Osteocyte (in vitro differentiated cells): ENCODE measurements around the gene FAM174C. TPM values are rescaled to one million over a fixed set of nuclear protein-coding genes. Genes with fewer than 3 reads are reported as not detected.

Source experiments
- DNase-seq: peaks from one replicate; pipeline ENCODE4 v3.0.0; 2021; ENCODE audit warnings: mixed read lengths; ENCODE audit not compliant: unreplicated experiment; ENCODE audit errors: extremely low spot score
- H3K27ac Mint-ChIP-seq: one replicate; pipeline ENCODE4 v1.8.0; 2021; ENCODE audit warnings: mild to moderate bottlenecking, mixed read lengths; ENCODE audit not compliant: unreplicated experiment
- H3K27me3 Mint-ChIP-seq: one replicate; pipeline ENCODE4 v1.8.0; 2021; ENCODE audit warnings: mixed read lengths; ENCODE audit not compliant: unreplicated experiment
- H3K36me3 Mint-ChIP-seq: one replicate; pipeline ENCODE4 v1.8.0; 2021; ENCODE audit warnings: mixed read lengths; ENCODE audit not compliant: unreplicated experiment
- H3K4me1 Mint-ChIP-seq: one replicate; pipeline ENCODE4 v1.8.0; 2021; ENCODE audit warnings: mixed read lengths; ENCODE audit not compliant: unreplicated experiment
- H3K4me3 Mint-ChIP-seq: one replicate; pipeline ENCODE4 v1.8.0; 2021; ENCODE audit warnings: mild to moderate bottlenecking, moderate library complexity, mixed read lengths; ENCODE audit not compliant: unreplicated experiment
- H3K9me3 Mint-ChIP-seq: one replicate; pipeline ENCODE4 v1.8.0; 2021; ENCODE audit warnings: mixed read lengths; ENCODE audit not compliant: unreplicated experiment
- total RNA-seq: library from RNA; stranded (reverse); gene quantifications from 2 replicates; pipeline ENCODE4 v1.2.1, GENCODE V29; 2021
- TF ChIP-seq, protein P1 (sequence below): fragments of 200-600 bp; sonication (generic); IDR thresholded peaks from 2 replicates; pipeline ENCODE4 v1.5.0; 2021; ENCODE audit warnings: antibody characterized with exemption, mild to moderate bottlenecking, moderate library complexity

The FAM174C gene
- total RNA-seq, 1 donor from 2014 or later: 35.3 TPM

- H3K36me3 Mint-ChIP-seq: peaks cover 5% of the 10 kb centered on the region
- H3K4me3 Mint-ChIP-seq: peak overlapping the region; percentile 42
- peaks cover 77% of the 10 kb centered on the region for H3K4me1 Mint-ChIP-seq
- no peaks in the 10 kb centered on the region for H3K27me3 Mint-ChIP-seq
- DNase-seq: peak; percentile 93
- H3K27ac Mint-ChIP-seq: peak overlapping the region; percentile 94
- TF ChIP-seq, protein P1, sequence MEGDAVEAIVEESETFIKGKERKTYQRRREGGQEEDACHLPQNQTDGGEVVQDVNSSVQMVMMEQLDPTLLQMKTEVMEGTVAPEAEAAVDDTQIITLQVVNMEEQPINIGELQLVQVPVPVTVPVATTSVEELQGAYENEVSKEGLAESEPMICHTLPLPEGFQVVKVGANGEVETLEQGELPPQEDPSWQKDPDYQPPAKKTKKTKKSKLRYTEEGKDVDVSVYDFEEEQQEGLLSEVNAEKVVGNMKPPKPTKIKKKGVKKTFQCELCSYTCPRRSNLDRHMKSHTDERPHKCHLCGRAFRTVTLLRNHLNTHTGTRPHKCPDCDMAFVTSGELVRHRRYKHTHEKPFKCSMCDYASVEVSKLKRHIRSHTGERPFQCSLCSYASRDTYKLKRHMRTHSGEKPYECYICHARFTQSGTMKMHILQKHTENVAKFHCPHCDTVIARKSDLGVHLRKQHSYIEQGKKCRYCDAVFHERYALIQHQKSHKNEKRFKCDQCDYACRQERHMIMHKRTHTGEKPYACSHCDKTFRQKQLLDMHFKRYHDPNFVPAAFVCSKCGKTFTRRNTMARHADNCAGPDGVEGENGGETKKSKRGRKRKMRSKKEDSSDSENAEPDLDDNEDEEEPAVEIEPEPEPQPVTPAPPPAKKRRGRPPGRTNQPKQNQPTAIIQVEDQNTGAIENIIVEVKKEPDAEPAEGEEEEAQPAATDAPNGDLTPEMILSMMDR: no peak
- no peaks in the 10 kb centered on the region for H3K9me3 Mint-ChIP-seq
These were observed 9.7 kb upstream of the FAM174C start for GRCh38 chr19:1265615-1266128.

GRCh38 chr19:1266129-1266915 is 9.0 kb upstream of the FAM174C start:
- no peaks in the 10 kb centered on the region for H3K9me3 Mint-ChIP-seq
- TF ChIP-seq, protein P1: no peak
- H3K4me1 Mint-ChIP-seq: peaks cover 81% of the 10 kb centered on the region
- H3K36me3 Mint-ChIP-seq: peaks cover 9% of the 10 kb centered on the region
- H3K27me3 Mint-ChIP-seq: no peaks in the 10 kb centered on the region
- DNase-seq: peak; percentile 93
- H3K4me3 Mint-ChIP-seq: peak overlapping the region; percentile 51
- peak overlapping the region; percentile 94 for H3K27ac Mint-ChIP-seq

- Mint-ChIP-seq H3K9me3 (no peaks in the 10 kb centered on the region), H3K27me3 (no peaks in the 10 kb centered on the region), H3K27ac (no peak overlapping the region), H3K4me3 (peak overlapping the region; percentile 60), H3K4me1 (peaks cover 81% of the 10 kb centered on the region), H3K36me3 (peaks cover 14% of the 10 kb centered on the region)
- DNase-seq: peak; percentile 95
- TF ChIP-seq, protein P1: peak; percentile 99
These were observed 8.3 kb upstream of the FAM174C start for GRCh38 chr19:1266916-1267476.

DNA sequence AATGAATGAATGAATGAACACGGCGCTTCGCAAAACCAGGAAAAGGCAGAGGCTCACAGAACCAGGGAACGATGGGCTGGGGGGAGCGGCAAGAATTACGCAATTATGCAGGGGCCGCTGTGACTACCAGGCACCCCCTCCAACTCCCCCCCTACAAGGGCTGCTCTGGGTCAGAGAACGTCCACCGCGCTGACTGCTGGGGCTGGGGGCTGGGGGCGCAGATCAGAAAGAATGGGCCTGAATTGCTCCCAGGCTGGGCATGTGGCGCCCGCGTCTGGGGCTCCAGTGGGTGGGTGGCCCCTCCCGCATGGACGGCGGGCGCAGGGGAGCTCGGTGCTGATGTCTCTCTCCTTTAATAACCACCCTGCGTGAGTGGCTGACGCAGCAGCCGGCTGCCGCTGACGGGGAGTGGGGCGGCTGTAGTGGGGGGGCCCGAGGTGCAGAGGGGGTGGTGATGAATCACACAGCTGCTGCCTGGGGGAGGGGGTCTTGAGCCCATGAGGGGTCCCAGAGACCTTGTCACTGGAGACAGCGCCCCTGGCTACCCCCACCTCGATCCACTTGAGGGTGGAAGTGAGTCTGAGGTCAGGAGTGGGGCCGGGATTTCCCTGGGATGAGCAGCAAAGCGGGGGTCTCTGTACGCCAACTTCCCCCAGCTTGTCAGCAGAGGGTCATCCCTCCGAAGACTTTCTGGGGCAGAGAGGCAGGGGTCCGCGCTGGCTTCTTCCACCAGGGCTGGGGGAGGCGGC is 7.7 kb upstream of the FAM174C start:
- Mint-ChIP-seq H3K4me1 (peaks cover 80% of the 10 kb centered on the region), H3K27ac (no peak overlapping the region), H3K36me3 (peaks cover 18% of the 10 kb centered on the region), H3K9me3 (no peaks in the 10 kb centered on the region), H3K4me3 (peak overlapping the region; percentile 60), H3K27me3 (no peaks in the 10 kb centered on the region)
- no peak for DNase-seq
- TF ChIP-seq, protein P1: no peak
